Colonic mucosa (tissue), 4 donors: Measurements from ENCODE around the gene SLC27A5. TPM values are rescaled to one million over a fixed set of nuclear protein-coding genes. Genes with fewer than 3 reads are reported as not detected.
"Not testable (repeated sequence)": the region's sequence is repeated elsewhere in the genome, so short reads cannot be mapped to it uniquely, and the experiment has no call there.

Source experiments
- DNase-seq: peaks from one replicate; pipeline ENCODE4 v3.0.0-alpha.2; 2020
- H3K27ac ChIP-seq: fragments of 200-600 bp; one replicate; pipeline ENCODE4 v1.8.0; 2021
- H3K27me3 ChIP-seq: fragments of 200-600 bp; one replicate; pipeline ENCODE4 v1.8.0; 2021
- H3K36me3 ChIP-seq: fragments of 200-600 bp; one replicate; pipeline ENCODE4 v1.8.0; 2021
- H3K4me1 ChIP-seq: fragments of 200-600 bp; one replicate; pipeline ENCODE4 v1.8.0; 2021; ENCODE audit warnings: mild to moderate bottlenecking
- H3K4me3 ChIP-seq: fragments of 200-600 bp; one replicate; pipeline ENCODE4 v1.8.0; 2021
- H3K9ac ChIP-seq, 2 donors: one replicate each; pipeline ENCODE4 v1.7.0; 2013; ENCODE audit warnings: control low read depth in 2 of 2, low read depth in 2 of 2, low read length in 2 of 2
- H3K9me3 ChIP-seq: fragments of 200-600 bp; one replicate; pipeline ENCODE4 v1.8.0; 2021
- intact Hi-C: fragments of 100-400 bp; cut with DNase I; formaldehyde crosslinking; loops from one replicate; pipeline ENCODE4 v1.14.1; 2022
- total RNA-seq, 2 donors: library from RNA; stranded (reverse); fragmentation: NEBNext Ultra II Directional in 1 of 2; extraction: Animal tissue kit (Norgen Biotek cat#: 25700) in 1 of 2; gene quantifications; one replicate each; pipeline ENCODE4 v1.2.1, GENCODE V29; 2021
- TF ChIP-seq, protein P1 (sequence below): fragments of 200-600 bp; IDR thresholded peaks from one replicate; pipeline ENCODE4 v1.8.0; 2022; ENCODE audit warnings: antibody characterized with exemption, mild to moderate bottlenecking
- donor health status: healthy.
- donor health status: DM: no; HTN: no; CAD: no.
- donor health status: DM: no; HTN: no; CAD: no.

The SLC27A5 gene
- total RNA-seq, 2 donors from 2014 or later: 3.7 to 8.7 TPM

DNA sequence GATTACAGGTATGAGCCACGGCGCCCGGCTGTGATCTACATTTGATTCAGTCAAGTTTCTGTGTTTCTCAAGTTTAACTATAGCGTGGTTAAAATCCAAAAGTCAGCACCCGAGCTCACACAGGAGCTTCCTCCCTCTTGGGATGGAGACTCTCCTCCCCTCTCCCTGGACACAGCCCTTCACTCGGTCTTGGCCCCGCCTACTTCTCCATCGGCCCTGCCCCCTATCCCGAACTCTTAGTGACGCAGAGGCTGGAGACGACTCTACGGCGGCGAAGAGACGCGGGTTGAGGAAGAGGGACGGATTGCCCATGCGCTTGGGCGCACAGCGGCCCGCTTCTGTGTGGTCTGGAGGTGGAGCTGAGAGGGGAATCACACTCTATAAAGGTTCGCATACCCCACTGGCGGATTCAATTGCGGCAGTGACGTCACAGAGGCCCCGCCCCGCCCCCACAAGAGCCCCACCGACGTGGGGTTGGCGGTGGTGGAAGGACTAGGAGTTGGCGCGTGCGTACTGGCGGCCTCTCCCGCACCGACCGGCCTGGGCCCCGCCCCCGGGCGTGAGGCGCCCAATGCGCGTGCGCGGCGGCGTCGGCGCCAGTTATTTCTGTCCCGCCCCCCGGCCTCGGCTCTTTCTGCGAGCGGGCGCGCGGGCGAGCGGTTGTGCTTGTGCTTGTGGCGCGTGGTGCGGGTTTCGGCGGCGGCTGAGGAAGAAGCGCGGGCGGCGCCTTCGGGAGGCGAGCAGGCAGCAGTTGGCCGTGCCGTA, 32.2 kb upstream of the SLC27A5 start, which contains the start of gene TRIM28:
Gene TRIM28 (plus strand): TSS at position 239 of the 765 bp plus-strand sequence. CDS start 694 bp downstream, outside the sequence.
- intact Hi-C loops: loop anchor here (2.0 kb wide), 1 partner anchor 23 kb away; no protein-coding TSS in a partner anchor

DNA sequence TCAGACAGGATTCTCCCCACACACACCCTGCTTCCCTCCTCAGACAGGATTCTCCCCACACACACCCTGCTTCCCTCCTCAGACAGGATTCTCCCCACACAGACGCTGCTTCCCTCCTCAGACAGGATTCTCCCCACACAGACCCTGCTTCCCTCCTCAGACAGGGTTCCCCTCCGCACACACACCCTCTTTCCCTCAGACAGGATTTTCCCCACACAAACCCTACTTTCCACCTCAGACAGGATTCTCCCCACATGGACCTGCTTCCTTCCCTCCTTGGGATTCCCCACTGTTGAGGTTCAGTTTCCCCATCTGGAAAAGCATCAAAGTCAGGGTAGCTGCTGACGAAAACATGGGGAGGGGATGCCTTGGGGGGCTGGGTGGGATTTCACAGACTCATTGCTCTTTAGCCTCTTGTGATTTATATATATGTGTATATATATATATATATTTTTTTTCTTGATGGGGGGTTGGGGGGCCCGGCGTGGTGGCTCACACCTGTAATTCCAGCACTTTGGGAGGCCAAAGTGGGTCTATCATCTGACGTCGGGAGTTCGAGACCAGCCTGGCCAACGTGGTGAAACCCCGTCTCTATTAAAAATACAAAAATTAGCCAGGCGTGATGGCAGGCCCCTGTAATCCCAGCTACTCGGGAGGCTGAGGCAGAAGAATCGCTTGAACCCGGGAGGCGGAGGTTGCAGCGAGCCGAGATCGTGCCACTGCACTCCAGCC, 31.0 kb upstream of the SLC27A5 start:
- not testable (repeated sequence) for H3K9ac ChIP-seq, H3K9me3 ChIP-seq, H3K36me3 ChIP-seq, H3K27me3 ChIP-seq, DNase-seq
- Histone ChIP-seq H3K27ac (peak overlapping the region; percentile 88), H3K4me1 (peaks cover 13% of the 10 kb centered on the region), H3K4me3 (peak overlapping the region; percentile 90)
- intact Hi-C loops: loop anchor here (2.0 kb wide), 1 partner anchor 22 kb away; no protein-coding TSS in a partner anchor

More for the DNA sequence above, 32.2 kb upstream of the SLC27A5 start, which contains the start of gene TRIM28:
- Histone ChIP-seq H3K27me3 (no peaks in the 10 kb centered on the region), H3K36me3 (peaks cover 15% of the 10 kb centered on the region), H3K4me1 (peaks cover 13% of the 10 kb centered on the region), H3K27ac (peak within 1 kb of the TSS; percentile 88), H3K9ac (peak within 1 kb of the TSS; percentile 75 to 92), H3K9me3 (no peaks in the 10 kb centered on the region), H3K4me3 (peak within 1 kb of the TSS; percentile 90)
- TF ChIP-seq, protein P1, sequence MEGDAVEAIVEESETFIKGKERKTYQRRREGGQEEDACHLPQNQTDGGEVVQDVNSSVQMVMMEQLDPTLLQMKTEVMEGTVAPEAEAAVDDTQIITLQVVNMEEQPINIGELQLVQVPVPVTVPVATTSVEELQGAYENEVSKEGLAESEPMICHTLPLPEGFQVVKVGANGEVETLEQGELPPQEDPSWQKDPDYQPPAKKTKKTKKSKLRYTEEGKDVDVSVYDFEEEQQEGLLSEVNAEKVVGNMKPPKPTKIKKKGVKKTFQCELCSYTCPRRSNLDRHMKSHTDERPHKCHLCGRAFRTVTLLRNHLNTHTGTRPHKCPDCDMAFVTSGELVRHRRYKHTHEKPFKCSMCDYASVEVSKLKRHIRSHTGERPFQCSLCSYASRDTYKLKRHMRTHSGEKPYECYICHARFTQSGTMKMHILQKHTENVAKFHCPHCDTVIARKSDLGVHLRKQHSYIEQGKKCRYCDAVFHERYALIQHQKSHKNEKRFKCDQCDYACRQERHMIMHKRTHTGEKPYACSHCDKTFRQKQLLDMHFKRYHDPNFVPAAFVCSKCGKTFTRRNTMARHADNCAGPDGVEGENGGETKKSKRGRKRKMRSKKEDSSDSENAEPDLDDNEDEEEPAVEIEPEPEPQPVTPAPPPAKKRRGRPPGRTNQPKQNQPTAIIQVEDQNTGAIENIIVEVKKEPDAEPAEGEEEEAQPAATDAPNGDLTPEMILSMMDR: no peak
- DNase-seq: peak; percentile 99

DNA sequence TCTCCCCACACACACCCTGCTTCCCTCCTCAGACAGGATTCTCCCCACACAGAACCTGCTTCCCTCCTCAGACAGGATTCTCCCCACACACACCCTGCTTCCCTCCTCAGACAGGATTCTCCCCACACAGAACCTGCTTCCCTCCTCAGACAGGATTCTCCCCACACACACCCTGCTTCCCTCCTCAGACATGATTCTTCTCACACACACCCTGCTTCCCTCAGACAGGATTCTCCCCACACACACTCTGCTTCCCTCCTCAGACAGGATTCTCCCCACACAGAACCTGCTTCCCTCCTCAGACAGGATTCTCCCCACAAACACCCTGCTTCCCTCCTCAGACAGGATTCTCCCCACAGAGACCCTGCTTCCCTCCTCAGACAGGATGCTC, 27.4 kb upstream of the SLC27A5 start:
- intact Hi-C loops, H3K9ac ChIP-seq, H3K27me3 ChIP-seq, H3K27ac ChIP-seq, H3K36me3 ChIP-seq, DNase-seq, H3K4me3 ChIP-seq, H3K4me1 ChIP-seq, H3K9me3 ChIP-seq: not testable (repeated sequence)

DNA sequence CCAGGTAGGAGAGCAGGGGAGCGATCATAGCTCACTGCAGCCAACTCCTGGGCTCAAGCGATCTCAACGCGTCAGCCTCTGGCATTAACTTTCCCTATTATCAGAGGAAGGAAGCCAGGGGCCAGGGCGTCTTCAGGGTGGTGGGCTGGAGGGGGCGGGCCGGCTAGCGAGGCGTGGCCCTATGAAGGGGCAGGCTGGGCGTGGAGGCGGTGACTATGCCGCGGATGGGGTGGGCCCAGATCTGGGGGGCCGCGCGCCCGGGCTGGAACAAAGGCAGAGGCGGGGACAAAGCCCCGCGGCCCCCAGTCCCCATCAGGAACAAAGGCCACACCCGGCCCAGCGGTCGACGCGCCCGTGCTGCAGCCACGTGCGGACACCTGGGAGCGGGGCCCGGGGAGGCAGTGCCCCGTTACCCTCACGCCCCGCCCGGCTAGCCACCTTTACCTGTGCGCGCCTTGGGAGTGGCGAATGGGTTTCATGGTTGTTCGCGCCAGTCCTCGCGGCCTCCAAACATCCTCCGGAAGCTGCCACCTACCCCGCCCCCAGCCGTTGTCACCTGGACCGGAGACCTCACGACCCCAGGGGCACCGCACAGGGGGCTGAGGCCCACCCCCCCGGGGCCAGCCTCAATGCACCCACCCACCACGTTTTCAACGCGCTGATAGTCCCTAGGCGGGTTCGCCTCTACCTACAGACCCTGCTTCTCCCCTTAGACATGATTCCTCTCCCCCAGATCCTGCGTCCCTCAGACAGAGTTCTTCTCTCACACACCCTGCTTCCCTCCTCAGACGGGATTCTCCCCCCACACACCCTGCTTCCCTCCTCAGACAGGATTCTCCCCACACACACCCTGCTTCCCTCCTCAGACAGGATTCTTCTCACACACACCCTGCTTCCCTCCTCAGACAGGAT, 26.7 kb upstream of the SLC27A5 start:
- peaks cover 8% of the 10 kb centered on the region for H3K27me3 ChIP-seq
- no peak overlapping the region for H3K27ac ChIP-seq
- no peaks in the 10 kb centered on the region for H3K9me3 ChIP-seq
- no peaks in the 10 kb centered on the region for H3K36me3 ChIP-seq
- H3K4me3 ChIP-seq: peak overlapping the region; percentile 10
- H3K9ac ChIP-seq: peak overlapping the region in 1 of 2 donors; percentile 8
- H3K4me1 ChIP-seq: no peaks in the 10 kb centered on the region
- intact Hi-C loops: no loop called here
- TF ChIP-seq, protein P1: no peak
- DNase-seq: peak; percentile 61

DNA sequence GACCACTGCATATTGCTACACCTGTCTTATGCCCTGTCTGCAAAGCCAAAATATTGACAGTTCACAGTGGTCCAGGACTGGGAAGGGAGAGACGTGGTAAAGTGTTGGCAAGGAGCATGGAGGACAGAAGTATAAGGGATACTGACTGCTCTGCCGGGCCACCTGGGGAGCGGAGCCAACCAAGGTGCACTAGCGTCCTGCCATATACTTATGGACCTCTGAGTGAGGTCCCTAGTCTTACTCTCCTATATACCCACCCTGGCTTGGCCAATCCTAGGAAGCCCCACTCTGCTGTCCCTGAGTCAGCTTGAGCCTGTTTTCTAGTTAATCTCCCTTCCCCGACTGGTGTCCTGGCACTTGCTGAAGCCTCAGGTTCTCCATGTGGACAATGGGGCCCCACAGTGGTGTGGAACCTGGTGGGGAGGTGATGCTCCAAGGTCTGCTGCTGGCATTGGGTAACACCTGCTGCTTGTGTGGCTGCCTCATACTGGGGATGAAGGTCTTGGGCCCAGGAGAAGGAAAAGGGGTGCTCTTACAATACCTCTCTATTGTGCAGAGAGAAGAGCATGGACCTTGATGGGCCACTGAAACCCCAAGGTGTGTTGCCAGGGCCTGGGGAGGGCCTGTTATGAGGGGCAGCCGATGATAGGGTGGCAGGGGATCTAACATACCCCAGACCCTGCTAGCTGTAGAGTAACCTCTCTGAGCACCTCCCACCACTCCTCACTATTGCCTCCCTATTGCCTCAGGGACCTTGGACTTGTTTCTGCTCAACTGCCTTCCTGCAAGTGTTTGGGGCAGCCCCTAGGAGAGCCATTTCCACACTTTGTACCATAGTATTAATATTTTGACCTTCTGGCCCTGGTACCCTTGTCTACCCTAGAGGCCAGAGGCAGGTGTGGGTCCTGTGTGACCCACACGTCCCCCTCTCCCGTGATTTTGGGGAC, 25.3 kb upstream of the SLC27A5 start:
- intact Hi-C loops: no loop called here
- no peak overlapping the region for H3K9ac ChIP-seq

More for the DNA sequence above, 25.3 kb upstream of the SLC27A5 start:
- H3K4me1 ChIP-seq: no peaks in the 10 kb centered on the region
- no peaks in the 10 kb centered on the region for H3K9me3 ChIP-seq
- no peak overlapping the region for H3K27ac ChIP-seq
- TF ChIP-seq, protein P1: no peak
- no peak overlapping the region for H3K4me3 ChIP-seq
- H3K36me3 ChIP-seq: no peaks in the 10 kb centered on the region
- H3K27me3 ChIP-seq: peaks cover 8% of the 10 kb centered on the region
- DNase-seq: no peak
